ENCODE measurements around the gene PTPN7. TPM values are rescaled to one million over a fixed set of nuclear protein-coding genes. Genes with fewer than 3 reads are reported as not detected.
A peak's percentile ranks its signal among the peaks of the same experiment; 100 is the strongest.

Gene PTPN7
- total RNA-seq, 3 donors from 2014 or later: 5.0 to 6.3 (median 6.1) TPM

- no peak overlapping the region for H3K4me3 ChIP-seq
- no peaks in the 10 kb centered on the region for H3K9me3 ChIP-seq
- intact Hi-C loops (cut with DNase I, micrococcal nuclease): no loop called here
- peaks cover 14% of the 10 kb centered on the region for H3K4me1 ChIP-seq (ENCODE audit: low read depth)
- ATAC-seq (peak; percentile 44), DNase-seq (peak in 2 of 3 donors; percentile 55 to 58)
- no peak for TF ChIP-seq CTCF (IDR thresholded peaks at IDR 0.05)
- no peaks in the 10 kb centered on the region for H3K36me3 ChIP-seq (ENCODE audit: low read depth)
These were observed 649 bp downstream of the PTPN7 start for GRCh38 chr1:202159534-202160371.

GRCh38 chr1:202158810-202159533 lies 1.4 kb downstream of the PTPN7 start:
- DNase-seq: no peak
- Histone ChIP-seq H3K9me3 (no peaks in the 10 kb centered on the region), H3K36me3 (ENCODE audit: low read depth) (no peaks in the 10 kb centered on the region), H3K4me1 (ENCODE audit: low read depth) (peaks cover 14% of the 10 kb centered on the region), H3K4me3 (no peak overlapping the region)
- intact Hi-C loops (cut with DNase I, micrococcal nuclease): no loop called here
- no peak for TF ChIP-seq CTCF (IDR thresholded peaks at IDR 0.05)
- ATAC-seq: no peak

- H3K4me1 ChIP-seq (ENCODE audit: low read depth): peaks cover 11% of the 10 kb centered on the region
- no peak for TF ChIP-seq CTCF (IDR thresholded peaks at IDR 0.05)
- no peaks in the 10 kb centered on the region for H3K9me3 ChIP-seq
- no peak overlapping the region for H3K4me3 ChIP-seq
- intact Hi-C loops (cut with DNase I, micrococcal nuclease): no loop called here
- no peaks in the 10 kb centered on the region for H3K36me3 ChIP-seq (ENCODE audit: low read depth)
- no peak for DNase-seq
- no peak for ATAC-seq
These were observed 2.5 kb downstream of the PTPN7 start for GRCh38 chr1:202157945-202158344.

GRCh38 chr1:202156590-202156989 lies 3.8 kb downstream of the PTPN7 start:
- intact Hi-C loops (cut with DNase I, micrococcal nuclease): no loop called here
- Histone ChIP-seq H3K4me1 (ENCODE audit: low read depth) (peaks cover 11% of the 10 kb centered on the region), H3K9me3 (no peaks in the 10 kb centered on the region), H3K4me3 (no peak overlapping the region), H3K36me3 (ENCODE audit: low read depth) (no peaks in the 10 kb centered on the region)
- ATAC-seq: no peak
- DNase-seq: no peak
- TF ChIP-seq CTCF (IDR thresholded peaks at IDR 0.05): no peak

GRCh38 chr1:202155478-202156021 lies 4.9 kb downstream of the PTPN7 start:
- ATAC-seq (peak; percentile 48), DNase-seq (peak; percentile 59 to 71 (median 64))
- intact Hi-C loops (cut with DNase I, micrococcal nuclease): no loop called here
- H3K36me3 ChIP-seq (ENCODE audit: low read depth): no peaks in the 10 kb centered on the region
- no peaks in the 10 kb centered on the region for H3K9me3 ChIP-seq
- no peak for TF ChIP-seq CTCF (IDR thresholded peaks at IDR 0.05)
- H3K4me1 ChIP-seq (ENCODE audit: low read depth): peaks cover 11% of the 10 kb centered on the region
- no peak overlapping the region for H3K4me3 ChIP-seq
